Measurements from ENCODE around the gene MFSD6.
"Not testable (repeated sequence)": the region's sequence is repeated elsewhere in the genome, so short reads cannot be mapped to it uniquely, and the experiment has no call there.

The MFSD6 gene

GRCh38 chr2:190467575-190468083 is 59.5 kb downstream of the MFSD6 start:
- no peak for DNase-seq

- not testable (repeated sequence) for DNase-seq
Measured at GRCh38 chr2:190468354-190468753, 60.2 kb downstream of the MFSD6 start.

- DNase-seq = no peak
Measured at GRCh38 chr2:190468814-190469569, 60.8 kb downstream of the MFSD6 start.

- DNase-seq = no peak
Measured at GRCh38 chr2:190469771-190470170, 61.6 kb downstream of the MFSD6 start.

GRCh38 chr2:190470256-190470826 is 62.2 kb downstream of the MFSD6 start:
- DNase-seq = no peak

GRCh38 chr2:190477661-190478454 is 69.7 kb downstream of the MFSD6 start:
- no peak for DNase-seq

GRCh38 chr2:190478572-190479195 is 70.5 kb downstream of the MFSD6 start:
- no peak for DNase-seq

GRCh38 chr2:190481339-190481738 is 73.2 kb downstream of the MFSD6 start:
- DNase-seq = no peak

- no peak for DNase-seq
Measured at GRCh38 chr2:190482451-190482850, 74.3 kb downstream of the MFSD6 start.

- DNase-seq = no peak
Measured at GRCh38 chr2:190486037-190486623, 78.0 kb downstream of the MFSD6 start.

- DNase-seq = no peak
Measured at GRCh38 chr2:190488516-190489233, 80.5 kb downstream of the MFSD6 start.

GRCh38 chr2:190489475-190489874 is 81.3 kb downstream of the MFSD6 start:
- DNase-seq = no peak

GRCh38 chr2:190490502-190490901 is 82.3 kb downstream of the MFSD6 start:
- no peak for DNase-seq

GRCh38 chr2:190493095-190493494 is 84.9 kb downstream of the MFSD6 start:
- DNase-seq = no peak

GRCh38 chr2:190494600-190495227 is 86.6 kb downstream of the MFSD6 start:
- not testable (repeated sequence) for DNase-seq

GRCh38 chr2:190497428-190497827 is 89.3 kb downstream of the MFSD6 start:
- no peak for DNase-seq

GRCh38 chr2:190499273-190499672 is 91.1 kb downstream of the MFSD6 start:
- no peak for DNase-seq

- no peak for DNase-seq
Measured at GRCh38 chr2:190500054-190500502, 91.9 kb downstream of the MFSD6 start.

- DNase-seq = no peak
Measured at GRCh38 chr2:190501231-190501630, 93.1 kb downstream of the MFSD6 start.

GRCh38 chr2:190501702-190502407 is 93.7 kb downstream of the MFSD6 start:
- no peak for DNase-seq

- no peak for DNase-seq
Measured at GRCh38 chr2:190503088-190503487, 94.9 kb downstream of the MFSD6 start.

Measured in activated T-cell treated with anti-CD3 and anti-CD28 coated beads, Interleukin-2, amount 50 U/mL, for 48 hours (primary cell).